HG02938 (cell line): ENCODE measurements around the gene HOXA10.

ENCODE experiments used
- ATAC-seq: cut with Tn5 transposase; IDR thresholded peaks from one replicate; pipeline ENCODE4 v1.9.1; 2021; ENCODE audit warnings: mild to moderate bottlenecking, moderate library complexity; ENCODE audit not compliant: unreplicated experiment

HOXA10 gene

GRCh38 chr7:27146491-27147198 lies 27.5 kb downstream of the HOXA10 start:
- ATAC-seq: no peak

GRCh38 chr7:27145914-27146412 lies 28.2 kb downstream of the HOXA10 start:
- no peak for ATAC-seq

GRCh38 chr7:27145165-27145913 lies 28.8 kb downstream of the HOXA10 start:
- ATAC-seq: no peak

- no peak for ATAC-seq
These were observed 29.3 kb downstream of the HOXA10 start for GRCh38 chr7:27144781-27145164.

GRCh38 chr7:27143950-27144780 lies 30.0 kb downstream of the HOXA10 start:
- no peak for ATAC-seq

- no peak for ATAC-seq
These were observed 30.8 kb downstream of the HOXA10 start, which contains the start of gene HOXA5 for GRCh38 chr7:27143023-27143949. Gene HOXA5 (minus strand): TSS chr7:27143681. CDS start chr7:27143607, 74 bp downstream.

GRCh38 chr7:27142580-27143022 lies 31.5 kb downstream of the HOXA10 start:
- no peak for ATAC-seq

- no peak for ATAC-seq
These were observed 32.1 kb downstream of the HOXA10 start for GRCh38 chr7:27141923-27142579.

GRCh38 chr7:27141137-27141922 lies 32.8 kb downstream of the HOXA10 start:
- ATAC-seq: no peak

- ATAC-seq: no peak
These were observed 33.8 kb downstream of the HOXA10 start for GRCh38 chr7:27140126-27140857.

- no peak for ATAC-seq
These were observed 34.6 kb downstream of the HOXA10 start for GRCh38 chr7:27139334-27140125.

GRCh38 chr7:27138985-27139333 lies 35.2 kb downstream of the HOXA10 start:
- ATAC-seq: no peak

GRCh38 chr7:27138472-27138871 lies 35.6 kb downstream of the HOXA10 start:
- ATAC-seq: no peak

GRCh38 chr7:27137640-27138315 lies 36.3 kb downstream of the HOXA10 start:
- ATAC-seq: no peak

- no peak for ATAC-seq
These were observed 39.7 kb downstream of the HOXA10 start for GRCh38 chr7:27134392-27134791.

GRCh38 chr7:27133409-27134231 lies 40.5 kb downstream of the HOXA10 start:
- ATAC-seq: no peak
